Thymus (tissue), 11 donors: ENCODE results near the gene LCAT. TPM values are rescaled to one million over a fixed set of nuclear protein-coding genes. Genes with fewer than 3 reads are reported as not detected.
"Not testable (repeated sequence)": the region's sequence is repeated elsewhere in the genome, so short reads cannot be mapped to it uniquely, and the experiment has no call there.

Experiments
- DNase-seq, 9 donors: peaks; one replicate each; pipeline ENCODE4 v3.0.0-alpha.2; 2013; ENCODE audit warnings: low spot score in 9 of 9, low read depth in 6 of 9, missing footprints in 1 of 9
- H3K27ac ChIP-seq, 2 donors: one replicate each; pipeline ENCODE4 v1.5.1; 2013; ENCODE audit warnings: control low read depth in 1 of 2, low read depth in 1 of 2, low read length in 1 of 2, mild to moderate bottlenecking in 1 of 2, moderate library complexity in 1 of 2
- H3K27me3 ChIP-seq, 2 donors: one replicate each; pipeline ENCODE4 v1.5.1; 2013; ENCODE audit warnings: low read length in 1 of 2; ENCODE audit not compliant: control insufficient read depth in 2 of 2, insufficient read depth in 1 of 2
- H3K36me3 ChIP-seq, 2 donors: one replicate each; pipeline ENCODE4 v1.5.1; 2013; ENCODE audit warnings: low read length in 1 of 2, mild to moderate bottlenecking in 1 of 2, moderate library complexity in 1 of 2; ENCODE audit not compliant: control insufficient read depth in 2 of 2, insufficient read depth in 2 of 2
- H3K4me1 ChIP-seq, 2 donors: one replicate each; pipeline ENCODE4 v1.5.1; 2013; ENCODE audit warnings: low read length in 2 of 2; ENCODE audit not compliant: control insufficient read depth in 2 of 2, insufficient read depth in 2 of 2
- H3K4me3 ChIP-seq, 2 donors: one replicate each; pipeline ENCODE4 v1.5.1; 2013; ENCODE audit warnings: low read length in 2 of 2, control low read depth in 1 of 2, mild to moderate bottlenecking in 1 of 2
- H3K9me3 ChIP-seq, 2 donors: one replicate each; pipeline ENCODE4 v1.5.1; 2013; ENCODE audit warnings: low read length in 1 of 2, mild to moderate bottlenecking in 1 of 2; ENCODE audit not compliant: control insufficient read depth in 2 of 2, insufficient read depth in 1 of 2
- WGBS: extraction: QIAGEN DNeasy Blood & Tissue Kit; methylation state at CpG from one replicate; pipeline ENCODE4 v1.1.7; 2013; 5-methylcytosine and 5-hydroxymethylcytosine counted together
- polyA plus RNA-seq: library from polyadenylated mRNA; stranded (reverse); fragments of 200-250 nt; gene quantifications from one replicate; pipeline ENCODE4 v1.2.3, GENCODE V29; 2013
- total RNA-seq: library from RNA; stranded (reverse); fragments of 120-200 nt; gene quantifications from one replicate; pipeline ENCODE4 v1.2.4, GENCODE V29; 2013
- donor health status: healthy.

The LCAT gene
- total and polyA plus RNA-seq, 2 donors: 4.4 to 51.9 TPM

DNA sequence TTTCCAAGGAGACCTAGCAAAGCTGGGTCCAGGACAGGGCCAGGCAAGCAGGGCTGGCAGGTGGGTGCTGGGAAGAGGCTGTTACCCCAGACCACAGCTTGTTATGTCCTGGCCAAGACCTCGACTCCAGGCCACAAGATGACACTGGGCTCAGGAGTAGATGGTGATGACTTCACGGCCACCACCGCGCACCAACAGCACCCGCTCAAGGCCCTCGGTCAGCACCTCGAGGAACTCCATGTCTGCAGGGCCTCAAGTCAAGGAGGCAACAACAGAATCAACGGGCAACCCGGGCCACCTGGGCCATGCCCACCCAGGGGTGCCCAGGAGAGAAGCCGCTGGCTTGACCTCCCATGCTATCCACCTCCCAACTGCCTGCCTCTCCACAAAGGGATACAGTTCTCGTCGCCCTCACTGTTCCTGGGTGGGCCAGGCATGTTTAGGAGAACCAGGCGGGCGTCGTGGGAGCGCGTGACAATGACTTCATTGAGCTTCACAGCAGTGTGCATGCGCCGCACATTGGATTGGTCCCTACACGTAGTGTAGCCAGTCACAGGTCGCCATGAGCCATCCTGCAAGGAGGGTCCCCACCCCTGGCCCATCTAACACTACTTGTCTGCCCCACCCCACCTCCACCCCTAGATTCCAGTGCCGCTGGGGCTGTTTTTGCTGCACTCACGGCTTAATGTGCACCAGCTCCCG, 921 bp upstream of the LCAT start:
- Histone ChIP-seq H3K27me3 (no peaks in the 10 kb centered on the region), H3K9me3 (no peaks in the 10 kb centered on the region), H3K4me1 (peaks cover 4 to 7% of the 10 kb centered on the region in 2 donors), H3K36me3 (peaks cover 74 to 78% of the 10 kb centered on the region in 2 donors), H3K27ac (no peak overlapping the region), H3K4me3 (no peak overlapping the region)
- DNase-seq: no peak
- 98% methylated on average over 24 of the region's 24 CpGs for WGBS

DNA sequence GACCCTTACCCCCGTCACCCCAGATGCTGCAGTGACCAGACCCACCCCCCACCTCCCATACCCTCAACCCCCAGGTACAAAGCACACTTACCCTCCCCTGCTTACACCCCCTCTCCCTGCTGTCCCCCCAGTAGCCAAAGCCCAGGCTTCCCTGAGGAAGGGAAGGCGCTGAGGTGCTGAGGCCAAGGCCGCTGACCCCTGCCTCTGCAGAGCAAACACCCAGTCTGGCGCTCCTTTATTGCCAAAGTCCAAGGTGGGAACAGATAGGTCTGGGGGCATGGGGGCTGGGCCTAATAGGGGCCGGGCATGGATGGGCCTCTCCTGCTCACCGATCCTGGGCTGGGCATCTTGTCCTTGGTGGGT, 683 bp downstream of the LCAT start:
- 98% methylated on average over 6 of the region's 6 CpGs for WGBS
- H3K9me3 ChIP-seq: no peaks in the 10 kb centered on the region
- H3K4me1 ChIP-seq: peaks cover 7 to 11% of the 10 kb centered on the region in 2 donors
- DNase-seq: no peak
- H3K27me3 ChIP-seq: no peaks in the 10 kb centered on the region
- no peak overlapping the region for H3K27ac ChIP-seq
- H3K36me3 ChIP-seq: peaks cover 62 to 74% of the 10 kb centered on the region in 2 donors
- no peak overlapping the region for H3K4me3 ChIP-seq

DNA sequence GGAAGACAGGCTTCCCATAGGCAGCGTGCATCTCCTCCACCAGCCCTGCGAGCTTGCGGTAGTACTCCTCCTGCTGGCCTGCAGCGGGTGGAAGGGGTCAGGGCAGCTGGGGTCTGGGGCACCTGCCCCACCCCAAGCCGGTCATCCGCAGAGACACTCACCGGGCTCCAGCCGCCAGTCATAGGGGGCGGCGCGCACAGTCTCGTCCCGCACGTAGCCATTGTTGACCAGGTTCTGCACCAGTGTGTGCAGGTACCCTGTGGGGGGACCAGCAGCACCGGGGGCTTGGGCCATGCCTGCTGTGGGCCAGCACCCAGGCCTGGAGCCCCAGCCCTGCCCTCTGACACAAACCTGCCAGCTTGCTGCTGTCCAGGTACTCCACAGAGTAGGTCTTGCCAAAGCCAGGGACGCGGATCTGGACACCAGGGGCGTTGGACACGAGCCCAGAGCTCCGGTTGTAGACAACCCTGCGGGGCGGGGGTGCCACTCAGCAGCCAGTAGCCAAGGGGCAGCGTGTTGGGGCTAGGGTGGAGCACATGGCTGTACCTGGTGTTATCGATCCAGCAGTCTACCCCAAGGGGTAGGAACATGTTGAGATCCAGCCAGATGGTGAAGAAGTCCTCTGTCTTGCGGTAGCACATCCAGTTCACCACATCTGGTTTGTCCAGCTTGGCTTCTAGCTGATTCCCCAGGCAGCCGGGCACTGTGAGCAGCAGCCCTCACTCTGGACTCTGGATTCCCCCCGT, 1.2 kb downstream of the LCAT start:
- H3K36me3 ChIP-seq: peaks cover 57 to 68% of the 10 kb centered on the region in 2 donors
- H3K4me1 ChIP-seq: peaks cover 8 to 11% of the 10 kb centered on the region in 2 donors
- WGBS: 97% methylated on average over 27 of the region's 27 CpGs
- H3K9me3 ChIP-seq: no peaks in the 10 kb centered on the region
- no peak overlapping the region for H3K4me3 ChIP-seq
- no peak overlapping the region for H3K27ac ChIP-seq
- no peaks in the 10 kb centered on the region for H3K27me3 ChIP-seq
- DNase-seq: no peak

DNA sequence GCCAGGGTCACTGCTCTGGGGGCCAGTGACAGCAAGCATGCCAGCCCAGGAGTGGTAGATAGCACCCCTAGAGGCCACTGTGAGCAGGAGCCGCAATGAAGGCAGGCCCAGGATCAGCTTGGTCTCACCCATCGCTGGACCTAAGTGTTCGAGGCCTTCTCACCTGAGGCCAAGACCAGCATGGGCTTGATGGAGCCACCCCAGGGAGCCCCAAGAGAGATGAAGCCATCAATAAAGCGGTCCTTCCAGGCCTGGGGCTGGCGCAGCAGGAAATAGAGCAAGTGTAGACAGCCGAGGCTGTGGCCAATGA, 1.8 kb downstream of the LCAT start:
- H3K4me1 ChIP-seq: peaks cover 13 to 16% of the 10 kb centered on the region in 2 donors
- H3K9me3 ChIP-seq: no peaks in the 10 kb centered on the region
- peaks cover 51 to 63% of the 10 kb centered on the region in 2 donors for H3K36me3 ChIP-seq
- WGBS: 99% methylated on average over 6 of the region's 6 CpGs
- H3K4me3 ChIP-seq: no peak overlapping the region
- DNase-seq: no peak
- H3K27me3 ChIP-seq: no peaks in the 10 kb centered on the region
- H3K27ac ChIP-seq: no peak overlapping the region

DNA sequence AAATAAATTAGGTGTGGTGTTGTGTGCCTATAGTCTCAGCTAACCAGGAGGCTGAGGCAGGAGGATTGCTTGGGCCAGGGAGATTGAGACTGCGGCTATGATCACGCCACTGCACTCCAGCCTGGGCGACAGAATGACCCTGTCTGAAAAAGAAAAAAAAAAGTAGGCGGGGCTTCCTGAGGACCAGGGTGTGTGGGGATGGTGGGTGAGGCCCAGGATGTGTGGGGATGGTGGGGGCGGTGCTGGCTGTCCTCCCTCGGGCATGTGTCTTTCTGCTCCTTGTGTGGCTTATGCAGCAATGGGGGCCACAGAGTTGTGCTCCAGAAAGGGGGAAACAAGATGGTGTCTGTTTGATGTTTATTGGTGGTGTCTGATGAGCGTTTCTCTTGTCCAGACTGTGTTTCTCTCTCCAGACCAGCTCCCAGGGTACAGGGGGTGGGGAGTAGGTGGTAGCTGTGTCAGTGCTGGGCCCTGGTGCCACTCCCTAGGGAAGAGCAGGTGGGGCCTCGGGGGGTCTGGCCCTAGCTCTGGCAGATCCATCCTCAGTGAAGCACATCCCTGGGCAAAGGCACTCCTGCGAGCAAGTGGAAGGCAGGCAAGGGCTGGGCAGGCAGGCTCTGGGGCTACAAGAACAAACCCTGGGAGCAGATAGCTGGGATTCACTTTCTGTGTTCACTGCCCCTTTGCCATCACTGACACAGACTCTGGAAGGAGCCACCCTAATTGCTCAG, 2.3 kb downstream of the LCAT start:
- Histone ChIP-seq H3K4me3 (no peak overlapping the region), H3K4me1 (peaks cover 18 to 19% of the 10 kb centered on the region in 2 donors), H3K27me3 (no peaks in the 10 kb centered on the region), H3K9me3 (no peaks in the 10 kb centered on the region), H3K36me3 (peaks cover 46 to 58% of the 10 kb centered on the region in 2 donors), H3K27ac (no peak overlapping the region)
- 93% methylated on average over 9 of the region's 9 CpGs for WGBS
- no peak for DNase-seq

DNA sequence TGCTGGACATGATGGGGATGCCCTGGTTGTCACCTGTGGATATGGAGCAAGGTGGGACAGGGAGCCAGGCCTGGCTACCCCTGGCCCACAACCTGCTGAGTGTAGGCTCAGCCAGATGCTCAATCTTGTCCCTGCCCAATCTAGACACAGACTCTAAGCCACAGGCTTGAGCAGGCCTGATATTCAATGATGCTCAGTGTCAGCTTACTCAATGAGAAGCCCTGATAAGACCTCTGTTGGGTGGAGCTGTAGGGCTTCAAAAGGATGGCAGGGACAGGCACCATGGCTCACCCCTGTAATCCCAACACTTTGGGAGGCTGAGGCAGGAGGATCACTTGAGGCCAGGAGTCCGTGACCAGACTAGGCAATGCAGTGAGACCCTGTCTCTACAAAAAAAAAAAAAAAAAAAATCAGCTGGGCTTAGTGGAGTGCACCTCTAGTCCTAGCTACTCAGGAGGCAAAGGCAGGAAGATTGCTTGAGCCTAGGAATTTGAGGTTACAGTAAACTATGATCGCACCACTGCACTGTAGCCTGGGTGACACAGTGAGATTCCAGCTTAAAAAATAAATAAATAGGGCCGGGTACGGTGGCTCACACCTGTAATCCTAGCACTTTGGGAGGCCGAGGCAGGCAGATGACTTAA, 3.4 kb downstream of the LCAT start:
- Histone ChIP-seq H3K9me3 (peaks cover 0 to 2% of the 10 kb centered on the region in 2 donors), H3K36me3 (peaks cover 36 to 47% of the 10 kb centered on the region in 2 donors), H3K4me1 (peaks cover 18 to 19% of the 10 kb centered on the region in 2 donors), H3K27ac (no peak overlapping the region), H3K27me3 (no peaks in the 10 kb centered on the region), H3K4me3 (no peak overlapping the region)
- 98% methylated on average over 5 of the region's 5 CpGs for WGBS
- no peak for DNase-seq

DNA sequence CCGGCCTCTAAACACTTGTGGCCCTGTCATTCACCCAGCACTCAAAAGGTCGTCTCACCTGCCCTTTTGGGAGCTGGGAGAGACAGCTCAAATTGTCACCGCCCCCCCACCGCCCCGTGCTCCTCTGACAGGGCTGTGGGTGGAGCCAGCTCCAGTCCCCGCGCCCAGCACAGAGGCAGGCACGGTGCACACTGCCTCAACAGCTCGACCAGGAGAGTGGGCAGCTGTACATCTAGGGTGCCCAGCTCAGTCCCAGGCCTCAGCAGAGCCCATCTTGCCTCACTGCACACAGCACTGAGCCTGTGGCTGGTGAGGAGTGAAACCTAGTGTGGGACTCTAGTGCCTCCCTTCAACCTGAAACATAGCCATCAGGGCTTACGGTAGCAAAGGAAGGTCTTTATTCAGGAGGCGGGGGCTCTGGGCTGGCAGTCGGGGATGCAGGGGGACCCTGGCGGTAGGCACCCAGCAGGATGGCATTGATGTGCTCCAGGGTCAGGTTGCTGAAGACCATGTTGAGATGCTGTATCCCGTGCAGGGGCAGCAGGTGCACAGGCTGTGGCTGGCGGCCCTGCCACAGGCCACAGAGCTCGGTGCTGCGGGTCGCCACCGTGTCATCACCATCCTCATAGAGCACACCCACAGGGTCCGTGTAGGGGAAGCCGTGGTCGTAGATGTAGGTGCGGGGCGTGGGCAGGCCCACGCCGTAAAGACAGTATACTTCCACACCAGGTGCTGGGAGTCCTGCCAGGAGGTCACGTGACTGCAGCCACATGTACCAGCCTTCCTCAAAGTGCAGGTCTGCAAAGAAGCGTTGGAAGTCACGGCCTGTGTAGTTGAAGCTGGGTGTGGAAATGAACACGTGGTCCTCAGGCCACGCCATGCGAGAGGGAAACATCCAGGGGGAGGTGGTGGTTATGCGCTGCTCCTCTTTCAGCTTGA, 4.1 kb downstream of the LCAT start:
- Histone ChIP-seq H3K4me3 (no peak overlapping the region), H3K27ac (peak overlapping the region in 1 of 2 donors; percentile 53), H3K9me3 (peaks cover 0 to 2% of the 10 kb centered on the region in 2 donors), H3K4me1 (peaks cover 19 to 26% of the 10 kb centered on the region in 2 donors), H3K27me3 (no peaks in the 10 kb centered on the region), H3K36me3 (peaks cover 35 to 47% of the 10 kb centered on the region in 2 donors)
- 43% methylated on average over 33 of the region's 33 CpGs for WGBS
- DNase-seq: no peak

DNA sequence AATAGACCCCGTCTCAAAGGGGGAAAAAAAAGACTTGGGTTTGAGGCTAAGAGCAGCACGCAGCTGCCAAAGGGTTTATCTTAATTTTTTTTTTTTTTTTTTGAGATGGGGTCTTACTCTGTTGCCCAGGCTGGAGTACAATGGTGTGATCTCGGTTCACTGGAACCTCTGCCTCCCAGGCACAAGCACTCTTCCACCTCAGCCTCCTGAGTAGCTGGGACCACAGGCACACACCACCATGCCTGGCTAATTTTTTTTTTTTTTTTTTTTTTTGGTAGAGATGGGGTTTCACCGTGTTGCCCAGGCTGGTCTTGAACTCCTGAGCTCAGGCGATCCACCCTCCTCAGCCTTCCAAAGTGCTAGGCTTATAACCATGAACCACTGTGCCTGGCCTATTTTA, 6.2 kb downstream of the LCAT start:
- Histone ChIP-seq H3K4me1 (peaks cover 19 to 29% of the 10 kb centered on the region in 2 donors), H3K36me3 (peaks cover 22 to 42% of the 10 kb centered on the region in 2 donors), H3K27ac (peak overlapping the region in 1 of 2 donors; percentile 99)
- H3K4me3 ChIP-seq, H3K9me3 ChIP-seq, H3K27me3 ChIP-seq, DNase-seq: not testable (repeated sequence)
- 98% methylated on average over 5 of the region's 5 CpGs for WGBS
